ENCODE measurements around the gene AIFM1.

- TF ChIP-seq RAD21 (IDR thresholded peaks at IDR 0.05; ENCODE audit: low read length) (no peak), POLR2A (IDR thresholded peaks at IDR 0.05; ENCODE audit: low read depth, low read length) (no peak), MAFK (IDR thresholded peaks at IDR 0.05; ENCODE audit: low read depth, low read length) (no peak), FOS (IDR thresholded peaks at IDR 0.05; ENCODE audit: low read depth, low read length) (no peak), CTCF (conservative IDR thresholded peaks at IDR 0.05; ENCODE audit: low read depth, low read length) (no peak), USF2 (IDR thresholded peaks at IDR 0.05; ENCODE audit: low read depth, low read length) (no peak), CHD1 (IDR thresholded peaks at IDR 0.05; ENCODE audit: low read depth, low read length) (no peak), BHLHE40 (IDR thresholded peaks at IDR 0.05; ENCODE audit: low read depth, low read length) (no peak), CEBPB (IDR thresholded peaks at IDR 0.05; ENCODE audit: low read depth, low read length) (no peak), MXI1 (IDR thresholded peaks at IDR 0.05; ENCODE audit: borderline replicate concordance, low read depth, low read length) (no peak), RCOR1 (IDR thresholded peaks at IDR 0.05; ENCODE audit: insufficient replicate concordance, low read length) (no peak), SMC3 (IDR thresholded peaks at IDR 0.05; ENCODE audit: low read depth, low read length) (no peak), ELK1 (IDR thresholded peaks at IDR 0.05; ENCODE audit: borderline replicate concordance, low read depth, low read length) (no peak), MAZ (IDR thresholded peaks at IDR 0.05; ENCODE audit: borderline replicate concordance, low read depth, low read length) (no peak)
These were observed 60.4 kb downstream of the AIFM1 start for GRCh38 chrX:130105244-130105643.

Data from IMR-90 (cell line).